B cell (primary cell): ENCODE data around the gene CAP1. TPM values are rescaled to one million over a fixed set of nuclear protein-coding genes. Genes with fewer than 3 reads are reported as not detected.

Experiments used
- ATAC-seq: fragments of 200-7000 bp; cut with Tn5 transposase; one replicate; pipeline ENCODE4 v1.10.0; 2021; ENCODE audit warnings: low read depth, mild to moderate bottlenecking, moderate number of reproducible peaks, moderate library complexity
- CTCF ChIA-PET: fragments of 350-600 bp; sonication (Branson Sonifier 250); formaldehyde crosslinking; loops from one replicate; lab custom pipeline; 2021; ENCODE audit warnings: antibody characterized with exemption, inconsistent platforms; lab: Charles Lee
- POLR2A ChIA-PET: fragments of 350-600 bp; sonication (Branson Sonifier 250); formaldehyde crosslinking; loops from one replicate; lab custom pipeline; 2021; ENCODE audit warnings: antibody characterized with exemption; lab: Charles Lee
- DNase-seq: peaks from one replicate; pipeline ENCODE4 v3.0.0; 2013
- H2AFZ ChIP-seq: 2 replicates; pipeline ENCODE4 v1.6.1; 2012; ENCODE audit warnings: mild to moderate bottlenecking, low read depth, low read length; ENCODE audit not compliant: insufficient read depth, poor library complexity, severe bottlenecking
- H3K27ac ChIP-seq, 2 donors: 1 replicate in 1 of 2; 2 replicates in 1 of 2; pipeline ENCODE4 v1.5.1; 2012 to 2013; ENCODE audit warnings: low read length in 2 of 2, mild to moderate bottlenecking in 2 of 2, moderate library complexity in 1 of 2
- H3K27me3 ChIP-seq, 4 experiments: fragments of 200-600 bp in 1 of 4; sonication (generic) in 1 of 4; replicated peaks in 1 of 4; 1 replicate in 2 of 4; 2 replicates in 2 of 4; pipeline versions ENCODE4 v1.6.1 to v1.7.0; 2013 to 2016; ENCODE audit warnings: low read length in 3 of 4, mild to moderate bottlenecking in 2 of 4, mixed read lengths in 1 of 4, moderate library complexity in 1 of 4; ENCODE audit not compliant: insufficient read depth in 4 of 4, control insufficient read depth in 3 of 4; ENCODE audit errors: control extremely low read depth in 1 of 4
- H3K36me3 ChIP-seq, 2 experiments: replicated peaks in 1 of 2; 1 replicate in 1 of 2; 2 replicates in 1 of 2; pipeline versions ENCODE4 v1.6.1 to v1.7.1; 2013; ENCODE audit warnings: low read length in 1 of 2; ENCODE audit not compliant: insufficient read depth in 2 of 2, control insufficient read depth in 1 of 2; ENCODE audit errors: control extremely low read depth in 1 of 2, extremely low read depth in 1 of 2
- H3K4me1 ChIP-seq, 2 donors: fragments of 200-600 bp in 1 of 2; sonication (generic) in 1 of 2; 1 replicate in 1 of 2; 2 replicates in 1 of 2; pipeline versions ENCODE4 v1.5.1 to v1.6.1; 2013 to 2017; ENCODE audit warnings: low read length in 2 of 2; ENCODE audit not compliant: control insufficient read depth in 2 of 2, insufficient read depth in 2 of 2
- H3K4me2 ChIP-seq: replicated peaks from 2 replicates; pipeline ENCODE3; 2012; ENCODE audit warnings: mild to moderate bottlenecking, low read depth, low read length; ENCODE audit not compliant: poor library complexity, severe bottlenecking
- H3K4me3 ChIP-seq, 5 experiments: fragments of 200-600 bp in 1 of 5; sonication (generic) in 1 of 5; 1 replicate in 3 of 5; 2 replicates in 2 of 5; pipeline versions ENCODE4 v1.5.1 to v1.7.0; 2011 to 2016; ENCODE audit warnings: low read length in 4 of 5, mild to moderate bottlenecking in 4 of 5, low read depth in 2 of 5, control low read depth in 1 of 5, moderate library complexity in 1 of 5; ENCODE audit not compliant: insufficient read depth in 1 of 5; ENCODE audit errors: control extremely low read depth in 1 of 5, extremely low read depth in 1 of 5
- H3K79me2 ChIP-seq: fragments of 200-600 bp; sonication (generic); one replicate; pipeline ENCODE4 v1.6.0; 2016; ENCODE audit warnings: low read length; ENCODE audit not compliant: control insufficient read depth, insufficient read depth
- H3K9ac ChIP-seq: fragments of 200-600 bp; sonication (generic); 2 replicates; pipeline ENCODE4 v1.6.1; 2017; ENCODE audit warnings: mild to moderate bottlenecking, low read length, moderate library complexity
- H3K9me3 ChIP-seq, 3 donors: one replicate each; pipeline versions ENCODE4 v1.6.1 to v1.7.1; 2013; ENCODE audit warnings: low read length in 2 of 3; ENCODE audit not compliant: control insufficient read depth in 2 of 3, insufficient read depth in 1 of 3; ENCODE audit errors: control extremely low read depth in 1 of 3
- H4K20me1 ChIP-seq: 2 replicates; pipeline ENCODE4 v1.6.0; 2012; ENCODE audit warnings: mild to moderate bottlenecking, low read length; ENCODE audit not compliant: insufficient read depth, control insufficient read depth, poor library complexity, severe bottlenecking
- H3K27ac Mint-ChIP-seq: one replicate; pipeline ENCODE4 v1.8.0; 2021; ENCODE audit warnings: mixed read lengths
- H3K27me3 Mint-ChIP-seq: one replicate; pipeline ENCODE4 v1.8.0; 2021; ENCODE audit warnings: mixed read lengths
- H3K4me1 Mint-ChIP-seq: one replicate; pipeline ENCODE4 v1.8.0; 2021; ENCODE audit warnings: mixed read lengths
- H3K4me3 Mint-ChIP-seq: one replicate; pipeline ENCODE4 v1.8.0; 2021; ENCODE audit warnings: mixed read lengths
- H3K9me3 Mint-ChIP-seq: one replicate; pipeline ENCODE4 v1.8.0; 2022; ENCODE audit warnings: mixed read lengths; ENCODE audit not compliant: insufficient read depth
- EZH2 ChIP-seq: IDR thresholded peaks from 2 replicates; pipeline ENCODE4 v1.6.1; 2012; ENCODE audit warnings: borderline replicate concordance, low read depth, mild to moderate bottlenecking, moderate library complexity, low read length; ENCODE audit not compliant: insufficient read depth, poor library complexity, severe bottlenecking
- WGBS: methylation state at CpG from one replicate; pipeline ENCODE4 v1.1.5; 2013; ENCODE audit warnings: missing lambda C conversion rate; ENCODE audit not compliant: insufficient coverage; 5-methylcytosine and 5-hydroxymethylcytosine counted together
- intact Hi-C: fragments of 100-400 bp; cut with micrococcal nuclease; formaldehyde crosslinking; loops from one replicate; pipeline ENCODE4 v1.10.0; 2022
- polyA plus RNA-seq: library from polyadenylated mRNA; depleted of rRNA; stranded (reverse); fragments of >200 nt; gene quantifications from 2 replicates; pipeline ENCODE4 v1.2.3, GENCODE V29; 2012
- total RNA-seq, 2 donors: library from RNA; stranded (reverse); fragments of 120-200 nt in 1 of 2; gene quantifications; 1 replicate in 1 of 2; 2 replicates in 1 of 2; pipeline versions ENCODE4 v1.2.3 to v1.2.4, GENCODE V29; 2013 to 2022
- TF ChIP-seq, protein P1 (sequence below): fragments of 200-600 bp; IDR thresholded peaks from one replicate; pipeline ENCODE4 v1.8.0; 2022; ENCODE audit warnings: antibody characterized with exemption, mild to moderate bottlenecking

CAP1 gene
- total and polyA plus RNA-seq, 2 donors (not counting 1 experiment from before 2014, with no cell fraction given): 175 to 203 TPM

DNA sequence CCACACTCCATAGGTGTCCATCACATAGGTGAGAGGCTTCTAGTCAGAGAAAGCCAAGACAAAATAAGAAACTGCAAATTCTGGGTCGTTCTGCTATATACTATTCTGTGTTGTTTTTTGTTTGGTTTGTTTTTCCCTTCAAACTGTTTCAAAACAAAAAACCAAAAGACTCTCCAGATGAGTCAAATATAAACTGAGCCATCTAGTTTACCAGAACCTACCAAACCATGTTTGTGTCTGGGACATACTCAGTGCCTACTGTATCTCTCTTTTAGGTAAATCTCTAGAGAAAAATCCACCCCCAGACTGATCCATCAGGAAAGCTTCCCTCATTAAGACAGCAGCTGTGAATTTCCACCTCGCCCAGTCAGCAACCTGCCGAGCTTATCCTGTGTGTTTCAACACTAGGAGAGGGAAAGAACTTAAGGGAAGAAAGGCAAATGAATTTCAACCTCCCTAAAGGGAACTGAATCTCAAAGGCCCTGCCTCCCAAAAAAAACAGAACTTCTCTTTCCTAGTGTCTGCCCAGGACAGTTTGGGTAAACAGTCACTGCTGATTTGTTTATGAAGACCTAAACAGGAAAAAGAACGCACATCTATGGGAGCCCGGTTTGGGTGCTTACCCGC is 39.4 kb downstream of the CAP1 start:
- Histone ChIP-seq H3K4me3 (no peak overlapping the region), H3K4me2 (no peak overlapping the region), H4K20me1 (no peaks in the 10 kb centered on the region), H3K9me3 (no peaks in the 10 kb centered on the region), H3K79me2 (peaks cover 8% of the 10 kb centered on the region), H3K9ac (no peak overlapping the region), H3K27me3 (no peaks in the 10 kb centered on the region), H3K27ac (peak overlapping the region in 1 of 2 donors; percentile 34), H3K4me1 (peaks cover 8 to 20% of the 10 kb centered on the region in 2 donors), H3K36me3 (peaks cover 5 to 39% of the 10 kb centered on the region in 2 experiments), H2AFZ (no peak overlapping the region)
- H3K27ac Mint-ChIP-seq: no peak overlapping the region
- H3K9me3 Mint-ChIP-seq: no peaks in the 10 kb centered on the region
- WGBS: 86% methylated on average over 2 of the region's 6 CpGs
- H3K27me3 Mint-ChIP-seq: no peaks in the 10 kb centered on the region
- ATAC-seq (no peak), DNase-seq (no peak)
- H3K4me3 Mint-ChIP-seq: no peak overlapping the region
- CTCF ChIA-PET: interaction anchor here (1.1 to 13.3 kb wide), 5 partner anchors 8 to 260 kb away, joined by 4 to 111 read pairs (median 10); no protein-coding TSS in a partner anchor
- peaks cover 20% of the 10 kb centered on the region for H3K4me1 Mint-ChIP-seq
- TF ChIP-seq, protein P1, sequence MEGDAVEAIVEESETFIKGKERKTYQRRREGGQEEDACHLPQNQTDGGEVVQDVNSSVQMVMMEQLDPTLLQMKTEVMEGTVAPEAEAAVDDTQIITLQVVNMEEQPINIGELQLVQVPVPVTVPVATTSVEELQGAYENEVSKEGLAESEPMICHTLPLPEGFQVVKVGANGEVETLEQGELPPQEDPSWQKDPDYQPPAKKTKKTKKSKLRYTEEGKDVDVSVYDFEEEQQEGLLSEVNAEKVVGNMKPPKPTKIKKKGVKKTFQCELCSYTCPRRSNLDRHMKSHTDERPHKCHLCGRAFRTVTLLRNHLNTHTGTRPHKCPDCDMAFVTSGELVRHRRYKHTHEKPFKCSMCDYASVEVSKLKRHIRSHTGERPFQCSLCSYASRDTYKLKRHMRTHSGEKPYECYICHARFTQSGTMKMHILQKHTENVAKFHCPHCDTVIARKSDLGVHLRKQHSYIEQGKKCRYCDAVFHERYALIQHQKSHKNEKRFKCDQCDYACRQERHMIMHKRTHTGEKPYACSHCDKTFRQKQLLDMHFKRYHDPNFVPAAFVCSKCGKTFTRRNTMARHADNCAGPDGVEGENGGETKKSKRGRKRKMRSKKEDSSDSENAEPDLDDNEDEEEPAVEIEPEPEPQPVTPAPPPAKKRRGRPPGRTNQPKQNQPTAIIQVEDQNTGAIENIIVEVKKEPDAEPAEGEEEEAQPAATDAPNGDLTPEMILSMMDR: no peak
- no peak for TF ChIP-seq EZH2
- intact Hi-C loops: loop anchor here (2.0 kb wide), 2 partner anchors 15 to 325 kb away; no protein-coding TSS in a partner anchor
- POLR2A ChIA-PET: no interaction called here

DNA sequence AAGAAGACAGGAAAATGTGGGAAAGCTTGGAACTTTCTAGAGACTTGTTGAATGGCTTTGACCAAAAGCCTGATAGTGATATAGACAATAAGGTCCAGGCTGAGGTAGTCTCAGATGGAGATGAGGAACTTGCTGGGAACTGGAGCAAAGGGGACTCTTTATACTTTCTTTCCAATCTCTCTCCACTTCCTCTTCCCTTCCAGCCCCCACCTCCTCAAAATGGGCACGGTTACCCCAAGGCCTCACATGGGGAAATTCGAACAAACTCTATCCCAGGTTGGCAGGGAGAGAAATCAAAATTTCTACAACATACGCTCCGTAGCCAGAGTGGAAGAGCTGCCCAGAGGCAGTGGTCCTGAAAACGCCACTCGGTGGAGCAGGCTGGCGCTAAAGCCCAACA is 41.3 kb downstream of the CAP1 start:
- no peak overlapping the region for H3K27ac Mint-ChIP-seq
- TF ChIP-seq, protein P1: no peak
- no peak for TF ChIP-seq EZH2
- Histone ChIP-seq H3K4me3 (no peak overlapping the region), H3K79me2 (peaks cover 4% of the 10 kb centered on the region), H3K9me3 (no peaks in the 10 kb centered on the region), H4K20me1 (no peaks in the 10 kb centered on the region), H2AFZ (no peak overlapping the region), H3K4me1 (peaks cover 0 to 12% of the 10 kb centered on the region in 2 donors), H3K4me2 (no peak overlapping the region), H3K27me3 (no peaks in the 10 kb centered on the region), H3K9ac (no peak overlapping the region), H3K36me3 (peaks cover 6 to 42% of the 10 kb centered on the region in 2 experiments), H3K27ac (no peak overlapping the region)
- 83% methylated on average over 1 of the region's 7 CpGs for WGBS
- no peak for ATAC-seq
- peaks cover 19% of the 10 kb centered on the region for H3K4me1 Mint-ChIP-seq
- no peak overlapping the region for H3K4me3 Mint-ChIP-seq
- CTCF ChIA-PET: interaction anchor here (0.7 to 13.3 kb wide), 5 partner anchors 20 to 323 kb away, joined by 3 to 111 read pairs (median 4); no protein-coding TSS in a partner anchor
- H3K9me3 Mint-ChIP-seq: no peaks in the 10 kb centered on the region
- DNase-seq: no peak
- no peaks in the 10 kb centered on the region for H3K27me3 Mint-ChIP-seq
- POLR2A ChIA-PET: no interaction called here
- intact Hi-C loops: no loop called here
